IMR-90 (cell line): Measurements from ENCODE around the gene TNS3. TPM values are rescaled to one million over a fixed set of nuclear protein-coding genes. Genes with fewer than 3 reads are reported as not detected.

Experiments used
- ATAC-seq: fragments of 200-7000 bp; cut with Tn5 transposase; 2 replicates; pipeline ENCODE4 v1.9.1; 2020; ENCODE audit warnings: low read depth, mild to moderate bottlenecking, moderate library complexity
- BruUV-seq: library from RNA; stranded (reverse); fragments of 400-500 nt; replicated peaks from 2 replicates; lab custom pipeline; 2021; lab: Mats Ljungman, UMichigan
- CTCF ChIA-PET: fragments of 300-600 bp; formaldehyde crosslinking; extraction: SDS; loops from one replicate; lab custom pipeline; 2021; ENCODE audit warnings: antibody characterized with exemption; lab: Yijun Ruan, JAX
- POLR2A ChIA-PET: fragments of 300-600 bp; sonication (Branson Sonifier 250); formaldehyde crosslinking; loops from one replicate; lab custom pipeline; 2022; ENCODE audit warnings: antibody characterized with exemption; ENCODE audit not compliant: unreplicated experiment; lab: Charles Lee
- DNase-seq: peaks from one replicate; pipeline ENCODE4 v3.0.0; 2013
- H2AFZ ChIP-seq: replicated peaks from 2 replicates; pipeline ENCODE3; 2013; ENCODE audit warnings: low read length, mild to moderate bottlenecking; ENCODE audit not compliant: poor library complexity
- H2AK5ac ChIP-seq: 2 replicates; pipeline ENCODE4 v1.6.1; 2013; ENCODE audit warnings: low read depth, low read length, inconsistent platforms
- H2AK9ac ChIP-seq: replicated peaks from 2 replicates; pipeline ENCODE3; 2013; ENCODE audit warnings: mild to moderate bottlenecking, low read depth, low read length, moderate library complexity; ENCODE audit not compliant: poor library complexity
- H2BK120ac ChIP-seq: 2 replicates; pipeline ENCODE4 v1.6.1; 2013; ENCODE audit warnings: low read depth, low read length, inconsistent platforms
- H2BK15ac ChIP-seq: 3 replicates; pipeline ENCODE4 v1.6.1; 2013; ENCODE audit warnings: low read depth, low read length, inconsistent platforms
- H2BK20ac ChIP-seq: 2 replicates; pipeline ENCODE4 v1.6.1; 2013; ENCODE audit warnings: low read depth, mild to moderate bottlenecking, inconsistent platforms, low read length, moderate library complexity
- H2BK5ac ChIP-seq: 2 replicates; pipeline ENCODE4 v1.6.1; 2013; ENCODE audit warnings: mild to moderate bottlenecking, low read depth, low read length, inconsistent platforms; ENCODE audit not compliant: poor library complexity, severe bottlenecking
- H3K14ac ChIP-seq: replicated peaks from 2 replicates; pipeline ENCODE4 v1.6.1; 2013; ENCODE audit warnings: low read depth, low read length, inconsistent platforms
- H3K18ac ChIP-seq: 2 replicates; pipeline ENCODE4 v1.6.1; 2013; ENCODE audit warnings: low read depth, low read length, control low read depth
- H3K23ac ChIP-seq: 2 replicates; pipeline ENCODE4 v1.6.1; 2013; ENCODE audit warnings: low read depth, low read length, inconsistent platforms
- H3K27ac ChIP-seq: 2 replicates; pipeline ENCODE4 v1.5.1; 2013; ENCODE audit warnings: mild to moderate bottlenecking, control low read depth, low read length; ENCODE audit not compliant: insufficient read depth
- H3K27me3 ChIP-seq: 2 replicates; pipeline ENCODE4 v1.6.1; 2013; ENCODE audit warnings: low read length; ENCODE audit not compliant: control insufficient read depth, insufficient read depth
- H3K36me3 ChIP-seq: 2 replicates; pipeline ENCODE4 v1.6.1; 2013; ENCODE audit warnings: low read length, mixed read lengths; ENCODE audit not compliant: control insufficient read depth, insufficient read depth
- H3K4ac ChIP-seq: 2 replicates; pipeline ENCODE4 v1.6.1; 2013; ENCODE audit warnings: low read depth, low read length, inconsistent platforms
- H3K4me1 ChIP-seq: 2 replicates; pipeline ENCODE4 v1.6.1; 2013; ENCODE audit warnings: low read length, mixed read lengths; ENCODE audit not compliant: control insufficient read depth, insufficient read depth
- H3K4me2 ChIP-seq: 2 replicates; pipeline ENCODE4 v1.6.1; 2013; ENCODE audit warnings: low read depth, mild to moderate bottlenecking, control low read depth, low read length, moderate library complexity
- H3K4me3 ChIP-seq: 2 replicates; pipeline ENCODE4 v1.5.1; 2013; ENCODE audit warnings: low read depth, mild to moderate bottlenecking, control low read depth, low read length, moderate library complexity; ENCODE audit not compliant: insufficient read depth
- H3K56ac ChIP-seq: 2 replicates; pipeline ENCODE4 v1.6.1; 2013; ENCODE audit warnings: low read length, inconsistent platforms; ENCODE audit not compliant: insufficient read depth; ENCODE audit errors: extremely low read depth
- H3K79me1 ChIP-seq, 2 experiments: 2 replicates each; pipeline ENCODE4 v1.6.1; 2013; ENCODE audit warnings: low read length in 2 of 2, inconsistent platforms in 1 of 2, low read depth in 1 of 2
- H3K9ac ChIP-seq: 2 replicates; pipeline ENCODE4 v1.6.1; 2013; ENCODE audit warnings: low read depth, low read length, control low read depth
- H3K9me1 ChIP-seq: 2 replicates; pipeline ENCODE4 v1.6.1; 2013; ENCODE audit warnings: low read length, inconsistent platforms; ENCODE audit not compliant: insufficient read depth
- H3K9me3 ChIP-seq: 2 replicates; pipeline ENCODE4 v1.6.1; 2013; ENCODE audit warnings: low read length; ENCODE audit not compliant: control insufficient read depth, insufficient read depth
- H4K20me1 ChIP-seq: 2 replicates; pipeline ENCODE4 v1.6.1; 2013; ENCODE audit warnings: low read length, inconsistent platforms; ENCODE audit not compliant: insufficient read depth
- H4K5ac ChIP-seq: 2 replicates; pipeline ENCODE4 v1.6.1; 2013; ENCODE audit warnings: mild to moderate bottlenecking, low read depth, low read length, control low read depth
- H4K8ac ChIP-seq, 2 experiments: 2 replicates each; pipeline ENCODE4 v1.6.1; 2013; ENCODE audit warnings: low read depth in 2 of 2, low read length in 2 of 2, control low read depth in 1 of 2, inconsistent platforms in 1 of 2
- H4K91ac ChIP-seq: 2 replicates; pipeline ENCODE4 v1.6.1; 2013; ENCODE audit warnings: low read depth, low read length, inconsistent platforms; ENCODE audit not compliant: insufficient read depth
- CHD1 ChIP-seq: IDR thresholded peaks from 2 replicates; pipeline ENCODE4 v1.6.1; 2012; ENCODE audit warnings: low read depth, low read length, improper control_type of control experiment
- CTCF ChIP-seq: conservative IDR thresholded peaks from 2 replicates; pipeline ENCODE4 v1.5.1; 2012; ENCODE audit warnings: mild to moderate bottlenecking, low read depth, low read length, improper control_type of control experiment
- FOS ChIP-seq: fragments of 150-350 bp; IDR thresholded peaks from 2 replicates; pipeline ENCODE4 v1.6.1; 2016; ENCODE audit warnings: low read depth, low read length
- USF2 ChIP-seq: fragments of 150-350 bp; IDR thresholded peaks from 2 replicates; pipeline ENCODE4 v1.6.1; 2017; ENCODE audit warnings: mild to moderate bottlenecking, antibody characterized with exemption, low read length, low read depth
- WGBS, 2 experiments: methylation state at CpG; one replicate each; pipeline versions ENCODE4 v1.1.5 to v1.1.7; 2013; ENCODE audit warnings: missing lambda C conversion rate in 2 of 2; ENCODE audit not compliant: insufficient read length in 1 of 2; ENCODE audit errors: extremely low coverage in 2 of 2; 5-methylcytosine and 5-hydroxymethylcytosine counted together
- dilution Hi-C: fragments of 300-500 bp; cut with HindIII; formaldehyde crosslinking; loops from one replicate; pipeline ENCODE4 v1.14.3; 2018; ENCODE audit warnings: low sequenced_read_pairs; ENCODE audit not compliant: unreplicated experiment
- in situ Hi-C: fragments of 300-500 bp; cut with MboI; formaldehyde crosslinking; loops from 3 replicates; pipeline ENCODE4 v1.14.3; 2019; ENCODE audit warnings: low sequenced_read_pairs, inconsistent platforms, mixed read lengths
- intact Hi-C: fragments of 100-400 bp; cut with micrococcal nuclease; formaldehyde crosslinking; loops from 2 replicates; pipeline ENCODE4 v1.10.0; 2022
- polyA plus RNA-seq, 3 experiments: library from polyadenylated mRNA; depleted of rRNA; stranded (reverse); fragments of >200 nt; gene quantifications; 2 replicates each; pipeline ENCODE4 v1.2.3, GENCODE V29; 2012; ENCODE audit warnings: low replicate concordance in 1 of 3
- total RNA-seq: library from RNA; depleted of rRNA; stranded (reverse); fragments of >200 nt; gene quantifications from 2 replicates; pipeline ENCODE4 v1.2.3, GENCODE V29; 2012

The TNS3 gene
- total and polyA plus RNA-seq, 2 of the 4 experiments (the other 2 are of a cell fraction), result 64.3 to 79.2 TPM

- no peak overlapping the region; the same call in 1 of the 2 replicates for H3K27ac ChIP-seq
- peaks cover 9 to 22% of the 10 kb centered on the region in 2 experiments for H3K79me1 ChIP-seq
- H3K23ac ChIP-seq, result no peak overlapping the region
- H2BK5ac ChIP-seq, result no peak overlapping the region
- H3K4me2 ChIP-seq, result no peak overlapping the region
- no peak for TF ChIP-seq FOS
- TF ChIP-seq USF2, result no peak
- TF ChIP-seq CTCF, result no peak
- TF ChIP-seq CHD1, result no peak
- H3K9me3 ChIP-seq, result no peaks in the 10 kb centered on the region
- H3K18ac ChIP-seq, result 0 out of 2 replicates have a peak overlapping the region, but pooled peaks have one; percentile 28
- peak overlapping the region; percentile 7; the same call in 1 of the 2 replicates for H3K14ac ChIP-seq
- H2AFZ ChIP-seq, result no peak overlapping the region
- H3K36me3 ChIP-seq, result no peaks in the 10 kb centered on the region
- DNase-seq (no peak), ATAC-seq (no peak)
- H2AK9ac ChIP-seq, result no peak overlapping the region
- no peak overlapping the region for H3K56ac ChIP-seq
- BruUV-seq, result no TSS peak
- peak overlapping the region; percentile 54; the same call in 1 of the 2 replicates for H2BK120ac ChIP-seq
- H2BK20ac ChIP-seq, result peak overlapping the region; percentile 10
- in situ Hi-C loops (loop anchor here (10.0 kb wide), 1 partner anchor 230 kb away; no protein-coding TSS in a partner anchor), dilution Hi-C loops (no loop called here), intact Hi-C loops (loop anchor here (5.0 to 10.0 kb wide), 3 partner anchors 38 to 360 kb away; partner anchors contain the start of gene PKD1L1)
- no peaks in the 10 kb centered on the region for H3K27me3 ChIP-seq
- H3K4ac ChIP-seq, result peak overlapping the region; percentile 24; the same call in 1 of the 2 replicates
- H3K4me1 ChIP-seq, result peaks cover 18% of the 10 kb centered on the region
- no peak overlapping the region for H2AK5ac ChIP-seq
- CTCF ChIA-PET, result no interaction called here
- H4K5ac ChIP-seq, result no peak overlapping the region
- H2BK15ac ChIP-seq, result peak overlapping the region; percentile 74; the same call in 1 of the 3 replicates
- peak overlapping the region; percentile 85 for H4K91ac ChIP-seq
- POLR2A ChIA-PET, result interaction anchor here (0.6 kb wide), 1 partner anchor 174 kb away, joined by 3 read pairs; no protein-coding TSS in a partner anchor
- no CpG with 5 or more reads among the region's 2 CpGs for WGBS, 2 experiments
- H4K8ac ChIP-seq, result peak overlapping the region in 1 of 2 experiments; percentile 37; a peak in 1 of 4 replicates
- H3K9ac ChIP-seq, result no peak overlapping the region
- H3K9me1 ChIP-seq, result peaks cover 8% of the 10 kb centered on the region
- no peak overlapping the region for H3K4me3 ChIP-seq
- H4K20me1 ChIP-seq, result no peaks in the 10 kb centered on the region
Measured at GRCh38 chr7:47584536-47584895, 2.6 kb upstream of the TNS3 start.
